Measurements from ENCODE around the gene UXS1. TPM values are rescaled to one million over a fixed set of nuclear protein-coding genes. Genes with fewer than 3 reads are reported as not detected.

UXS1 gene
- total and polyA plus RNA-seq, 2 of the 8 experiments (the other 6 are each of a cell fraction or from before 2014, with no cell fraction given): 44.5 to 63.4 TPM

- TF ChIP-seq TCF12 (IDR thresholded peaks at IDR 0.05; ENCODE audit: low read depth, low read length) (no peak), CHD1 (IDR thresholded peaks at IDR 0.05; ENCODE audit: low read depth, low read length) (no peak), JUN (IDR thresholded peaks at IDR 0.05; ENCODE audit: low read depth, low read length) (no peak), GTF2F1 (IDR thresholded peaks at IDR 0.05; ENCODE audit: borderline replicate concordance, low read depth, low read length) (no peak), SP2 (IDR thresholded peaks at IDR 0.05; ENCODE audit: low read length) (no peak)
Observed at GRCh38 chr2:106057206-106057605, 136.9 kb downstream of the UXS1 start (continued).

Data from H1 (cell line).